GM13976 (cell line): ENCODE data around the gene CCDC92.
"Not testable (repeated sequence)": the region's sequence is repeated elsewhere in the genome, so short reads cannot be mapped to it uniquely, and the experiment has no call there.

ENCODE experiments used
- DNase-seq: peaks from one replicate; pipeline ENCODE4 v3.0.0; 2012; ENCODE audit warnings: low spot score
- CTCF ChIP-seq: IDR thresholded peaks from 2 replicates; pipeline ENCODE4 v1.5.1; 2012; ENCODE audit warnings: borderline replicate concordance, mild to moderate bottlenecking; ENCODE audit not compliant: insufficient read depth; ENCODE audit errors: extremely low read depth, missing control alignments, control extremely low read depth
- in situ Hi-C: fragments of 300-500 bp; cut with MboI; formaldehyde crosslinking; loops from one replicate; pipeline ENCODE4 v1.12.0; 2022; ENCODE audit warnings: low sequenced_read_pairs, mixed read lengths, inconsistent platforms; ENCODE audit not compliant: unreplicated experiment

CCDC92 gene

GRCh38 chr12:123951467-123951866 lies 21.2 kb downstream of the CCDC92 start:
- in situ Hi-C loops: no loop called here
- no peak for DNase-seq
- no peak for TF ChIP-seq CTCF

- DNase-seq: peak; percentile 24
- no peak for TF ChIP-seq CTCF
- in situ Hi-C loops: no loop called here
These were observed 21.9 kb downstream of the CCDC92 start for GRCh38 chr12:123950476-123951349.

GRCh38 chr12:123949770-123950165 lies 22.9 kb downstream of the CCDC92 start:
- in situ Hi-C loops: no loop called here
- DNase-seq: peak; percentile 9
- no peak for TF ChIP-seq CTCF

GRCh38 chr12:123948796-123949769 lies 23.5 kb downstream of the CCDC92 start:
- in situ Hi-C loops: no loop called here

GRCh38 chr12:123948401-123948795 lies 24.2 kb downstream of the CCDC92 start:
- in situ Hi-C loops: no loop called here
- no peak for DNase-seq
- TF ChIP-seq CTCF: no peak

More at GRCh38 chr12:123948796-123949769, 23.5 kb downstream of the CCDC92 start:
- peak; percentile 15 for DNase-seq
- no peak for TF ChIP-seq CTCF

GRCh38 chr12:123947531-123947930 lies 25.1 kb downstream of the CCDC92 start:
- DNase-seq, in situ Hi-C loops: not testable (repeated sequence)

- in situ Hi-C loops, DNase-seq: not testable (repeated sequence)
These were observed 25.8 kb downstream of the CCDC92 start for GRCh38 chr12:123946516-123947505.
